ENCODE measurements around the gene TGFB1. TPM values are rescaled to one million over a fixed set of nuclear protein-coding genes. Genes with fewer than 3 reads are reported as not detected.

The TGFB1 gene
- total and polyA plus RNA-seq, 2 of the 13 experiments (the other 11 are each of a cell fraction or from before 2014, with no cell fraction given), result 4.1 to 5.4 TPM

- TF ChIP-seq, protein P1, sequence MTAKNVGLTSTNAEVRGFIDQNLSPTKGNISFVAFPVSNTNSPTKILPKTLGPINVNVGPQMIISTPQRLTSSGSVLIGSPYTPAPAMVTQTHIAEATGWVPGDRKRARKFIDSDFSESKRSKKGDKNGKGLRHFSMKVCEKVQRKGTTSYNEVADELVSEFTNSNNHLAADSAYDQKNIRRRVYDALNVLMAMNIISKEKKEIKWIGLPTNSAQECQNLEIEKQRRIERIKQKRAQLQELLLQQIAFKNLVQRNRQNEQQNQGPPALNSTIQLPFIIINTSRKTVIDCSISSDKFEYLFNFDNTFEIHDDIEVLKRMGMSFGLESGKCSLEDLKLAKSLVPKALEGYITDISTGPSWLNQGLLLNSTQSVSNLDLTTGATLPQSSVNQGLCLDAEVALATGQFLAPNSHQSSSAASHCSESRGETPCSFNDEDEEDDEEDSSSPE (CRISPR knock-in tag; IDR thresholded peaks at IDR 0.05), result peak; percentile 94
- TF ChIP-seq MXD4 (CRISPR knock-in tag; IDR thresholded peaks at IDR 0.05) (peak; percentile 100), ZNF878 (CRISPR knock-in tag; IDR thresholded peaks at IDR 0.05) (no peak), ZNF552 (CRISPR knock-in tag; IDR thresholded peaks at IDR 0.05; ENCODE audit: borderline replicate concordance) (0 out of 2 replicates have a peak, but pooled peaks have one; percentile 74), FOXK1 (CRISPR knock-in tag; IDR thresholded peaks at IDR 0.05; ENCODE audit: borderline replicate concordance, low read depth) (peak; percentile 100), HOXD1 (CRISPR knock-in tag; IDR thresholded peaks at IDR 0.05) (0 out of 2 replicates have a peak, but pooled peaks have one; percentile 49), ZMYM4 (CRISPR knock-in tag; IDR thresholded peaks at IDR 0.05) (peak; percentile 36; the same call in 1 of the 2 replicates), CBFB (CRISPR knock-in tag; IDR thresholded peaks at IDR 0.05) (peak; percentile 65; the same call in 1 of the 2 replicates), ZNF749 (CRISPR knock-in tag; IDR thresholded peaks at IDR 0.05; ENCODE audit: borderline replicate concordance) (no peak), FOXO4 (CRISPR knock-in tag; conservative IDR thresholded peaks at IDR 0.05) (no peak), ATF7-NPFF (CRISPR knock-in tag; IDR thresholded peaks at IDR 0.05; ENCODE audit: low read depth) (peak; percentile 88; the same call in 1 of the 2 replicates), MTERF4 (CRISPR knock-in tag; IDR thresholded peaks at IDR 0.05) (no peak), ATAD3A (CRISPR knock-in tag; IDR thresholded peaks at IDR 0.05) (no peak), ZSCAN12 (CRISPR knock-in tag; IDR thresholded peaks at IDR 0.05) (no peak), ZNF652 (CRISPR knock-in tag; IDR thresholded peaks at IDR 0.05; ENCODE audit: borderline replicate concordance, low read depth) (no peak)
- TF ChIP-seq, protein P2, sequence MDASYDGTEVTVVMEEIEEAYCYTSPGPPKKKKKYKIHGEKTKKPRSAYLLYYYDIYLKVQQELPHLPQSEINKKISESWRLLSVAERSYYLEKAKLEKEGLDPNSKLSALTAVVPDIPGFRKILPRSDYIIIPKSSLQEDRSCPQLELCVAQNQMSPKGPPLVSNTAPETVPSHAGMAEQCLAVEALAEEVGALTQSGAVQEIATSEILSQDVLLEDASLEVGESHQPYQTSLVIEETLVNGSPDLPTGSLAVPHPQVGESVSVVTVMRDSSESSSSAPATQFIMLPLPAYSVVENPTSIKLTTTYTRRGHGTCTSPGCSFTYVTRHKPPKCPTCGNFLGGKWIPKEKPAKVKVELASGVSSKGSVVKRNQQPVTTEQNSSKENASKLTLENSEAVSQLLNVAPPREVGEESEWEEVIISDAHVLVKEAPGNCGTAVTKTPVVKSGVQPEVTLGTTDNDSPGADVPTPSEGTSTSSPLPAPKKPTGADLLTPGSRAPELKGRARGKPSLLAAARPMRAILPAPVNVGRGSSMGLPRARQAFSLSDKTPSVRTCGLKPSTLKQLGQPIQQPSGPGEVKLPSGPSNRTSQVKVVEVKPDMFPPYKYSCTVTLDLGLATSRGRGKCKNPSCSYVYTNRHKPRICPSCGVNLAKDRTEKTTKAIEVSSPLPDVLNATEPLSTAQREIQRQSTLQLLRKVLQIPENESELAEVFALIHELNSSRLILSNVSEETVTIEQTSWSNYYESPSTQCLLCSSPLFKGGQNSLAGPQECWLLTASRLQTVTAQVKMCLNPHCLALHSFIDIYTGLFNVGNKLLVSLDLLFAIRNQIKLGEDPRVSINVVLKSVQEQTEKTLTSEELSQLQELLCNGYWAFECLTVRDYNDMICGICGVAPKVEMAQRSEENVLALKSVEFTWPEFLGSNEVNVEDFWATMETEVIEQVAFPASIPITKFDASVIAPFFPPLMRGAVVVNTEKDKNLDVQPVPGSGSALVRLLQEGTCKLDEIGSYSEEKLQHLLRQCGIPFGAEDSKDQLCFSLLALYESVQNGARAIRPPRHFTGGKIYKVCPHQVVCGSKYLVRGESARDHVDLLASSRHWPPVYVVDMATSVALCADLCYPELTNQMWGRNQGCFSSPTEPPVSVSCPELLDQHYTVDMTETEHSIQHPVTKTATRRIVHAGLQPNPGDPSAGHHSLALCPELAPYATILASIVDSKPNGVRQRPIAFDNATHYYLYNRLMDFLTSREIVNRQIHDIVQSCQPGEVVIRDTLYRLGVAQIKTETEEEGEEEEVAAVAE (CRISPR knock-in tag; IDR thresholded peaks at IDR 0.05; ENCODE audit: borderline replicate concordance), result peak; percentile 76; the same call in 1 of the 2 replicates
- TF ChIP-seq, protein P3, sequence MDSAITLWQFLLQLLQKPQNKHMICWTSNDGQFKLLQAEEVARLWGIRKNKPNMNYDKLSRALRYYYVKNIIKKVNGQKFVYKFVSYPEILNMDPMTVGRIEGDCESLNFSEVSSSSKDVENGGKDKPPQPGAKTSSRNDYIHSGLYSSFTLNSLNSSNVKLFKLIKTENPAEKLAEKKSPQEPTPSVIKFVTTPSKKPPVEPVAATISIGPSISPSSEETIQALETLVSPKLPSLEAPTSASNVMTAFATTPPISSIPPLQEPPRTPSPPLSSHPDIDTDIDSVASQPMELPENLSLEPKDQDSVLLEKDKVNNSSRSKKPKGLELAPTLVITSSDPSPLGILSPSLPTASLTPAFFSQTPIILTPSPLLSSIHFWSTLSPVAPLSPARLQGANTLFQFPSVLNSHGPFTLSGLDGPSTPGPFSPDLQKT (CRISPR knock-in tag; IDR thresholded peaks at IDR 0.05; ENCODE audit: borderline replicate concordance), result no peak; the same call in 1 of the 2 replicates
- TF ChIP-seq, protein P4, sequence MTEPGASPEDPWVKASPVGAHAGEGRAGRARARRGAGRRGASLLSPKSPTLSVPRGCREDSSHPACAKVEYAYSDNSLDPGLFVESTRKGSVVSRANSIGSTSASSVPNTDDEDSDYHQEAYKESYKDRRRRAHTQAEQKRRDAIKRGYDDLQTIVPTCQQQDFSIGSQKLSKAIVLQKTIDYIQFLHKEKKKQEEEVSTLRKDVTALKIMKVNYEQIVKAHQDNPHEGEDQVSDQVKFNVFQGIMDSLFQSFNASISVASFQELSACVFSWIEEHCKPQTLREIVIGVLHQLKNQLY (CRISPR knock-in tag; IDR thresholded peaks at IDR 0.05), result 0 out of 2 replicates have a peak, but pooled peaks have one; percentile 46
These were observed 43.6 kb upstream of the TGFB1 start, which contains the start of the genes BCKDHA and EXOSC5 (continued) for GRCh38 chr19:41397086-41398049.

Measured in HepG2 (cell line).